DOHH2 (cell line): Measurements from ENCODE around the gene PTCHD1.

Experiments used
- H3F3A ChIP-seq: fragments of 200-600 bp; sonication (generic), shearing (Covaris generic); 2 replicates; pipeline ENCODE4 v1.6.0; 2016; ENCODE audit warnings: antibody characterized with exemption, mild to moderate bottlenecking; ENCODE audit not compliant: control insufficient read depth, insufficient read depth
- H3K27ac ChIP-seq: fragments of 200-600 bp; sonication (generic); 2 replicates; pipeline ENCODE4 v1.5.1; 2014; ENCODE audit warnings: low read depth, mild to moderate bottlenecking, low read length, moderate library complexity
- H3K27me3 ChIP-seq: fragments of 200-600 bp; sonication (generic); 2 replicates; pipeline ENCODE4 v1.6.1; 2014; ENCODE audit warnings: mild to moderate bottlenecking, low read length, mixed read lengths; ENCODE audit not compliant: control insufficient read depth
- H3K36me3 ChIP-seq: fragments of 200-600 bp; sonication (generic); 2 replicates; pipeline ENCODE4 v1.6.1; 2014; ENCODE audit warnings: mild to moderate bottlenecking, low read length, moderate library complexity, mixed read lengths; ENCODE audit not compliant: control insufficient read depth
- H3K4me1 ChIP-seq: fragments of 200-600 bp; sonication (generic); 2 replicates; pipeline ENCODE4 v1.6.1; 2014; ENCODE audit warnings: mild to moderate bottlenecking, low read length, mixed read lengths; ENCODE audit not compliant: control insufficient read depth
- H3K4me2 ChIP-seq: fragments of 200-600 bp; sonication (generic); 2 replicates; pipeline ENCODE4 v1.6.0; 2014; ENCODE audit warnings: mild to moderate bottlenecking, low read length, moderate library complexity
- H3K4me3 ChIP-seq: fragments of 200-600 bp; sonication (generic); 2 replicates; pipeline ENCODE4 v1.5.1; 2014; ENCODE audit warnings: mild to moderate bottlenecking, low read length, mixed read lengths
- H3K79me2 ChIP-seq: fragments of 200-600 bp; sonication (generic); 2 replicates; pipeline ENCODE4 v1.6.1; 2014; ENCODE audit warnings: mild to moderate bottlenecking, low read length, mixed read lengths; ENCODE audit not compliant: control insufficient read depth
- H3K9me2 ChIP-seq: fragments of 200-600 bp; sonication (generic); replicated peaks from 2 replicates; pipeline ENCODE4 v1.6.1; 2014; ENCODE audit warnings: mild to moderate bottlenecking, low read length, mixed read lengths; ENCODE audit not compliant: control insufficient read depth
- H3K9me3 ChIP-seq: fragments of 200-600 bp; sonication (generic); 2 replicates; pipeline ENCODE4 v1.6.1; 2014; ENCODE audit warnings: antibody characterized with exemption, low read length, mixed read lengths; ENCODE audit not compliant: control insufficient read depth, insufficient read depth
- H4K20me1 ChIP-seq: fragments of 200-600 bp; sonication (generic); 2 replicates; pipeline ENCODE4 v1.6.0; 2014; ENCODE audit warnings: low read depth, mild to moderate bottlenecking, antibody characterized with exemption, low read length, moderate library complexity; ENCODE audit not compliant: control insufficient read depth, insufficient read depth
- CTCF ChIP-seq: fragments of 200-600 bp; sonication (generic); IDR thresholded peaks from one replicate; pipeline ENCODE4 v1.5.1; 2014; ENCODE audit warnings: antibody characterized with exemption, mild to moderate bottlenecking, low read depth, low read length; ENCODE audit not compliant: poor library complexity, severe bottlenecking
- EZH2phosphoT487 ChIP-seq: fragments of 200-600 bp; sonication (generic); IDR thresholded peaks from 2 replicates; pipeline ENCODE4 v1.6.1; 2017; ENCODE audit warnings: borderline replicate concordance, mild to moderate bottlenecking, antibody characterized with exemption, low read length, moderate library complexity, mixed read lengths

The PTCHD1 gene

GRCh38 chrX:23365541-23365940, 30.9 kb downstream of the PTCHD1 start:
- no peaks in the 10 kb centered on the region for H3K4me1 ChIP-seq
- H3K79me2 ChIP-seq: no peaks in the 10 kb centered on the region
- TF ChIP-seq EZH2phosphoT487 (no peak), CTCF (no peak)
- H3K36me3 ChIP-seq: no peaks in the 10 kb centered on the region
- no peaks in the 10 kb centered on the region for H3K9me3 ChIP-seq
- H3K4me2 ChIP-seq: no peak overlapping the region
- H3K9me2 ChIP-seq: no peaks in the 10 kb centered on the region
- no peaks in the 10 kb centered on the region for H4K20me1 ChIP-seq
- no peaks in the 10 kb centered on the region for H3K27me3 ChIP-seq
- no peak overlapping the region for H3K27ac ChIP-seq
- H3F3A ChIP-seq: no peaks in the 10 kb centered on the region
- no peak overlapping the region for H3K4me3 ChIP-seq

GRCh38 chrX:23366914-23367313, 32.3 kb downstream of the PTCHD1 start:
- TF ChIP-seq EZH2phosphoT487: no peak
- TF ChIP-seq CTCF: no peak
- H3K9me2 ChIP-seq: no peaks in the 10 kb centered on the region

GRCh38 chrX:23369027-23369426, 34.4 kb downstream of the PTCHD1 start:
- Histone ChIP-seq H3K27me3 (no peaks in the 10 kb centered on the region), H3K4me1 (no peaks in the 10 kb centered on the region), H3K4me3 (no peak overlapping the region), H3K9me2 (no peaks in the 10 kb centered on the region), H3K79me2 (no peaks in the 10 kb centered on the region), H3K4me2 (no peak overlapping the region), H3K9me3 (no peaks in the 10 kb centered on the region), H4K20me1 (no peaks in the 10 kb centered on the region), H3F3A (no peaks in the 10 kb centered on the region), H3K27ac (no peak overlapping the region), H3K36me3 (no peaks in the 10 kb centered on the region)
- TF ChIP-seq CTCF: no peak
- no peak for TF ChIP-seq EZH2phosphoT487

More at GRCh38 chrX:23366914-23367313, 32.3 kb downstream of the PTCHD1 start:
- Histone ChIP-seq H3K4me2 (no peak overlapping the region), H3K27me3 (no peaks in the 10 kb centered on the region), H3K27ac (no peak overlapping the region), H3K4me1 (no peaks in the 10 kb centered on the region), H4K20me1 (no peaks in the 10 kb centered on the region), H3K36me3 (no peaks in the 10 kb centered on the region), H3K4me3 (no peak overlapping the region), H3F3A (no peaks in the 10 kb centered on the region), H3K79me2 (no peaks in the 10 kb centered on the region), H3K9me3 (no peaks in the 10 kb centered on the region)
